Liver (tissue), 9 donors: ENCODE results near the gene PLA2G15. TPM values are rescaled to one million over a fixed set of nuclear protein-coding genes. Genes with fewer than 3 reads are reported as not detected.

Experiments used
- DNase-seq: peaks from one replicate; pipeline ENCODE4 v3.0.0-alpha.2; 2017; ENCODE audit warnings: low spot score
- H3K27ac ChIP-seq, 2 donors: one replicate each; pipeline ENCODE4 v1.7.0; 2013; ENCODE audit warnings: inconsistent platforms in 2 of 2, low read length in 2 of 2, control low read depth in 1 of 2, low read depth in 1 of 2, mild to moderate bottlenecking in 1 of 2
- H3K27me3 ChIP-seq, 4 donors: one replicate each; pipeline versions ENCODE4 v1.6.1 to v1.7.0; 2013; ENCODE audit warnings: low read length in 3 of 4, inconsistent platforms in 1 of 4, mild to moderate bottlenecking in 1 of 4, moderate library complexity in 1 of 4; ENCODE audit not compliant: control insufficient read depth in 4 of 4, insufficient read depth in 4 of 4
- H3K36me3 ChIP-seq, 4 donors: one replicate each; pipeline versions ENCODE4 v1.6.1 to v1.7.0; 2013; ENCODE audit warnings: low read length in 3 of 4, mild to moderate bottlenecking in 3 of 4, low read depth in 1 of 4, moderate library complexity in 1 of 4; ENCODE audit not compliant: control insufficient read depth in 4 of 4, insufficient read depth in 3 of 4
- H3K4me1 ChIP-seq, 4 donors: one replicate each; pipeline versions ENCODE4 v1.6.1 to v1.7.0; 2013; ENCODE audit warnings: low read length in 3 of 4, mild to moderate bottlenecking in 3 of 4, moderate library complexity in 1 of 4; ENCODE audit not compliant: control insufficient read depth in 4 of 4, insufficient read depth in 4 of 4
- H3K4me3 ChIP-seq, 3 donors: one replicate each; pipeline versions ENCODE4 v1.6.1 to v1.7.0; 2013; ENCODE audit warnings: low read length in 3 of 3, control low read depth in 1 of 3, low read depth in 1 of 3, mild to moderate bottlenecking in 1 of 3
- H3K9ac ChIP-seq, 2 donors: one replicate each; pipeline ENCODE4 v1.7.0; 2013; ENCODE audit warnings: low read length in 2 of 2, mild to moderate bottlenecking in 2 of 2, moderate library complexity in 2 of 2, control low read depth in 1 of 2, low read depth in 1 of 2
- H3K9me3 ChIP-seq, 4 donors: one replicate each; pipeline versions ENCODE4 v1.6.1 to v1.7.0; 2013; ENCODE audit warnings: low read length in 3 of 4; ENCODE audit not compliant: control insufficient read depth in 4 of 4
- ATF3 ChIP-seq: IDR thresholded peaks from 2 replicates; pipeline ENCODE4 v1.6.1; 2016; ENCODE audit warnings: antibody characterized with exemption
- CTCF ChIP-seq: fragments of 150-350 bp; IDR thresholded peaks from 2 replicates; pipeline ENCODE4 v1.5.1; 2017; ENCODE audit warnings: improper control_type of control experiment, low read depth, low read length; ENCODE audit not compliant: missing input control
- EGR1 ChIP-seq, 2 donors: IDR thresholded peaks; 2 replicates each; pipeline ENCODE4 v1.6.1; 2016 to 2018; ENCODE audit warnings: antibody characterized with exemption in 2 of 2, low read depth in 2 of 2
- FOXA1 ChIP-seq: IDR thresholded peaks from 2 replicates; pipeline ENCODE4 v1.6.1; 2016; ENCODE audit warnings: antibody characterized with exemption
- GABPA ChIP-seq, 2 donors: IDR thresholded peaks in 1 of 2; conservative IDR thresholded peaks in 1 of 2; 2 replicates each; pipeline ENCODE4 v1.6.1; 2016; ENCODE audit warnings: antibody characterized with exemption in 2 of 2, mild to moderate bottlenecking in 1 of 2, moderate library complexity in 1 of 2
- HNF4A ChIP-seq, 2 donors: conservative IDR thresholded peaks; 2 replicates each; pipeline ENCODE4 v1.6.1; 2016; ENCODE audit warnings: antibody characterized with exemption in 2 of 2, mild to moderate bottlenecking in 2 of 2
- HNF4G ChIP-seq: IDR thresholded peaks from 2 replicates; pipeline ENCODE4 v1.6.1; 2016; ENCODE audit warnings: antibody characterized with exemption
- JUND ChIP-seq, 2 donors: IDR thresholded peaks; 2 replicates each; pipeline ENCODE4 v1.6.1; 2016; ENCODE audit warnings: antibody characterized with exemption in 2 of 2
- MAX ChIP-seq: IDR thresholded peaks from 2 replicates; pipeline ENCODE4 v1.6.1; 2016; ENCODE audit warnings: antibody characterized with exemption
- NR2F2 ChIP-seq: IDR thresholded peaks from 2 replicates; pipeline ENCODE4 v1.6.1; 2016; ENCODE audit warnings: antibody characterized with exemption
- RAD21 ChIP-seq, 2 donors: IDR thresholded peaks; 2 replicates each; pipeline ENCODE4 v1.6.1; 2016; ENCODE audit warnings: antibody characterized with exemption in 2 of 2, mild to moderate bottlenecking in 2 of 2
- REST ChIP-seq: IDR thresholded peaks from 2 replicates; pipeline ENCODE4 v1.6.1; 2016; ENCODE audit warnings: antibody characterized with exemption, mild to moderate bottlenecking
- RXRA ChIP-seq, 2 donors: IDR thresholded peaks; 2 replicates each; pipeline ENCODE4 v1.6.1; 2017 to 2018; ENCODE audit warnings: antibody characterized with exemption in 2 of 2, mild to moderate bottlenecking in 1 of 2
- TAF1 ChIP-seq: conservative IDR thresholded peaks from 2 replicates; pipeline ENCODE4 v1.6.1; 2016; ENCODE audit warnings: antibody characterized with exemption, mild to moderate bottlenecking
- YY1 ChIP-seq: IDR thresholded peaks from 2 replicates; pipeline ENCODE4 v1.6.1; 2016; ENCODE audit warnings: antibody characterized with exemption, mild to moderate bottlenecking
- ZBTB33 ChIP-seq: IDR thresholded peaks from 2 replicates; pipeline ENCODE4 v1.6.1; 2016; ENCODE audit warnings: antibody characterized with exemption
- WGBS: extraction: QIAGEN DNeasy Blood & Tissue Kit; methylation state at CpG from one replicate; pipeline ENCODE4 v1.1.7; 2013; 5-methylcytosine and 5-hydroxymethylcytosine counted together
- polyA plus RNA-seq, 2 donors: library from polyadenylated mRNA; stranded (reverse) in 1 of 2; unstranded in 1 of 2; fragments of 200-250 nt in 1 of 2; fragments of >200 nt in 1 of 2; fragmentation: Nextera tagmentation in 1 of 2; extraction: Ambion mirVana in 1 of 2; gene quantifications; one replicate each; pipeline versions ENCODE4 v1.2.1 to v1.2.3, GENCODE V29; 2013 to 2015
- total RNA-seq, 2 donors: library from RNA; depleted of rRNA; stranded (reverse); fragments of >200 nt; gene quantifications; one replicate each; pipeline ENCODE4 v1.2.3, GENCODE V29; 2014
- donor health status: healthy.
- donor health status: healthy.
- donor health status: healthy.
- donor health status: healthy.
- donor health status: healthy.

The PLA2G15 gene
- total and polyA plus RNA-seq, 4 donors = 4.5 to 19.8 (median 15.1) TPM

- WGBS = 90% methylated on average over 7 of the region's 7 CpGs
- H3K4me1 ChIP-seq = peaks cover 4 to 43% (median 35%) of the 10 kb centered on the region in 4 donors
- H3K27me3 ChIP-seq = no peaks in the 10 kb centered on the region
- peaks cover 0 to 2% (median 0%) of the 10 kb centered on the region in 4 donors for H3K36me3 ChIP-seq
- H3K9ac ChIP-seq = no peak overlapping the region
- H3K27ac ChIP-seq = peak overlapping the region in 1 of 2 donors; percentile 28
- no peaks in the 10 kb centered on the region for H3K9me3 ChIP-seq
- peak overlapping the region; percentile 10 to 91 (median 68) for H3K4me3 ChIP-seq
- TF ChIP-seq TAF1 (no peak), RXRA (IDR thresholded peaks at IDR 0.05) (no peak), HNF4G (no peak), ZBTB33 (no peak), FOXA1 (no peak), ATF3 (no peak), REST (no peak), YY1 (no peak), CTCF (no peak), GABPA (IDR thresholded peaks at IDR 0.05 in 1 of 2, conservative IDR thresholded peaks at IDR 0.05 in 1 of 2) (no peak), EGR1 (IDR thresholded peaks at IDR 0.05; ENCODE audit: low read depth in 2 of 2) (no peak), NR2F2 (no peak), HNF4A (conservative IDR thresholded peaks at IDR 0.05) (no peak), JUND (IDR thresholded peaks at IDR 0.05) (no peak), MAX (no peak)
- DNase-seq = no peak
Observed at GRCh38 chr16:68246121-68246520, 948 bp downstream of the PLA2G15 start.

- WGBS = 92% methylated on average over 5 of the region's 5 CpGs
- H3K36me3 ChIP-seq = peaks cover 0 to 2% (median 0%) of the 10 kb centered on the region in 4 donors
- H3K4me3 ChIP-seq = peak overlapping the region in 1 of 3 donors; percentile 10
- no peak for DNase-seq
- peak overlapping the region in 1 of 2 donors; percentile 28 for H3K27ac ChIP-seq
- no peak overlapping the region for H3K9ac ChIP-seq
- TF ChIP-seq HNF4A (conservative IDR thresholded peaks at IDR 0.05) (no peak), MAX (no peak), NR2F2 (no peak), REST (no peak), TAF1 (no peak), YY1 (no peak), HNF4G (no peak), RAD21 (IDR thresholded peaks at IDR 0.05) (no peak), FOXA1 (no peak)
- H3K9me3 ChIP-seq = no peaks in the 10 kb centered on the region
- no peaks in the 10 kb centered on the region for H3K27me3 ChIP-seq
- H3K4me1 ChIP-seq = peaks cover 4 to 43% (median 35%) of the 10 kb centered on the region in 4 donors
Observed at GRCh38 chr16:68246666-68247065, 1.5 kb downstream of the PLA2G15 start.
